Ishikawa (cell line): ENCODE data around the gene ARMC2.

Source experiments
- CEBPB ChIP-seq: IDR thresholded peaks from 2 replicates; pipeline ENCODE4 v1.6.1; 2012
- CREB1 ChIP-seq: IDR thresholded peaks from 2 replicates; pipeline ENCODE4 v1.6.1; 2012; ENCODE audit warnings: low read depth
- EGR1 ChIP-seq: IDR thresholded peaks from 2 replicates; pipeline ENCODE4 v1.6.1; 2012
- EP300 ChIP-seq: IDR thresholded peaks from 2 replicates; pipeline ENCODE4 v1.6.1; 2012; ENCODE audit warnings: borderline replicate concordance
- FOXM1 ChIP-seq: IDR thresholded peaks from 2 replicates; pipeline ENCODE4 v1.6.1; 2012; ENCODE audit warnings: low read depth, borderline replicate concordance
- NFIC ChIP-seq: IDR thresholded peaks from 2 replicates; pipeline ENCODE4 v1.6.1; 2012
- RAD21 ChIP-seq: IDR thresholded peaks from 2 replicates; pipeline ENCODE4 v1.6.1; 2012; ENCODE audit warnings: low read depth
- REST ChIP-seq: IDR thresholded peaks from 2 replicates; pipeline ENCODE4 v1.6.1; 2012; ENCODE audit warnings: low read depth, mild to moderate bottlenecking
- TAF1 ChIP-seq: IDR thresholded peaks from 2 replicates; pipeline ENCODE4 v1.6.1; 2012; ENCODE audit warnings: low read depth, mild to moderate bottlenecking
- TCF12 ChIP-seq: IDR thresholded peaks from 2 replicates; pipeline ENCODE4 v1.6.1; 2012; ENCODE audit warnings: low read depth
- TEAD4 ChIP-seq: IDR thresholded peaks from 2 replicates; pipeline ENCODE4 v1.6.1; 2012
- USF1 ChIP-seq: IDR thresholded peaks from 2 replicates; pipeline ENCODE4 v1.6.1; 2012
- YY1 ChIP-seq: IDR thresholded peaks from 2 replicates; pipeline ENCODE4 v1.6.1; 2012; ENCODE audit warnings: low read depth
- ZBTB7A ChIP-seq: IDR thresholded peaks from 2 replicates; pipeline ENCODE4 v1.6.1; 2012; ENCODE audit warnings: low read depth
- TF ChIP-seq, protein P1 (sequence below): IDR thresholded peaks from 2 replicates; pipeline ENCODE4 v1.6.1; 2012

ARMC2 gene

GRCh38 chr6:108805611-108806167 lies 42.5 kb upstream of the ARMC2 start:
- TF ChIP-seq TCF12: no peak
- no peak for TF ChIP-seq NFIC
- TF ChIP-seq FOXM1: no peak
- no peak for TF ChIP-seq EP300
- no peak for TF ChIP-seq RAD21
- TF ChIP-seq TEAD4: no peak
- no peak for TF ChIP-seq USF1
- no peak for TF ChIP-seq CREB1
- no peak for TF ChIP-seq TAF1
- no peak for TF ChIP-seq REST
- TF ChIP-seq YY1: no peak
- TF ChIP-seq ZBTB7A: no peak
- TF ChIP-seq CEBPB: no peak
- TF ChIP-seq, protein P1, sequence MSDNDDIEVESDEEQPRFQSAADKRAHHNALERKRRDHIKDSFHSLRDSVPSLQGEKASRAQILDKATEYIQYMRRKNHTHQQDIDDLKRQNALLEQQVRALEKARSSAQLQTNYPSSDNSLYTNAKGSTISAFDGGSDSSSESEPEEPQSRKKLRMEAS: no peak

DNA sequence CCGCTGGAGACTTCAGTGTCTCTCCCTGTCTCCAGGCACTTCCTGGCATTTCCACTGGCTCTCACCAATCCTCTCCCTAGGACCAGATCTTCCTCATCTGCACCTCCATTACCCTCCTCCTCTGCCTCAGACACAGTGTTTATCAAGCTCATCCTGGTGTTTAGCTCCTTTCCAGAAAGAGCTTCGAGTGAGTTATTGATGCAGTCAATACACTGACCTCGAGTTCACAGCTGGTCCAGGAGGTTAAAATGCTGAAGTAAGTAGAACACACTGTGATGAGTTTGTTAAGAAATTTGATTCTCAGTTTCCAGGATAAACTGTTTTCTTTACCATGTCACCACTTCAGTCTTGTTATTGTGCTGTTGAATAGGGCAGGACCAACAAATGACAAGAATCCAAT lies 42.1 kb upstream of the ARMC2 start:
- TF ChIP-seq, protein P1: no peak
- TF ChIP-seq CEBPB: no peak
- TF ChIP-seq REST: no peak
- TF ChIP-seq EGR1: no peak
- no peak for TF ChIP-seq USF1
- no peak for TF ChIP-seq RAD21
- no peak for TF ChIP-seq TEAD4
- no peak for TF ChIP-seq CREB1
- no peak for TF ChIP-seq EP300
- no peak for TF ChIP-seq ZBTB7A
- TF ChIP-seq NFIC: no peak
- TF ChIP-seq YY1: no peak
- no peak for TF ChIP-seq FOXM1
- no peak for TF ChIP-seq TAF1
- no peak for TF ChIP-seq TCF12

DNA sequence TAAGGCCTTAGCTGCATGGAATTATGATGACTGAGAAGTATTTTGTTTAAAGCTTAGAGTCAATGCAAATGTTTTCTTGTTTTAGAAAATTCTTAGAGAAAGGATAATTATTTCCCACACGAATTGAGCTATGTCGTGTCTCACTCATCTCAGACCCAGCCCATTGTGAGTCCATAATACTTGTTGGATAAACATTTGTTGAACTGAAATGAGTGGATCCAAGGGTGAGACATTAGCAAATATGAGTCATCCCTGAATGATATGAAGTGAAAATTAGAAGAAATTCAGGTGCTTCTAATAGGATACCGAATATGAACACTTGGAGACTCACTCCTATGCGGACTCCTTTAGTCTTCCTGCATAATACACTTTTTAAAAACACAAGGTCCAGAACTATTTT lies 41.6 kb upstream of the ARMC2 start:
- TF ChIP-seq TAF1: no peak
- no peak for TF ChIP-seq USF1
- TF ChIP-seq REST: no peak
- no peak for TF ChIP-seq TCF12
- no peak for TF ChIP-seq YY1
- no peak for TF ChIP-seq NFIC
- TF ChIP-seq EGR1: no peak
- no peak for TF ChIP-seq EP300
- no peak for TF ChIP-seq FOXM1

DNA sequence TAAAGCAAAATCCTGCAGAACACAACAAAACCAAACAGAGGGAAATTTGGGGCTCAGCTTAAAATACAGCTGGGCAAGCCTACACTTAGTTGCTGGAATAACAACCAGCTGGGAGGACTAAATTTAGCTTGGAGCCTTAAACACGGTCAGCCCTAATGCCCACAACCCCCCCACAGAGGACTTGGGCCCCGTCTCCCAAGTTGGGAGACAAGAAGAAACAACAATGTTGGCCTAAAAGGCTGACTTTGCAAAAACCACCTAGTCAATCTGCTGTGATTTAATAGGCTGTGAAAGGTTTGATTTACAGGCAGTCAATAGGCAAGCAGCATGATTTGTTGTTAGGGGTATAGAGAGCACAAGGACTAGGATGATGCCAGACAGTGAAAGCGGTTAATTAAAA lies 40.3 kb upstream of the ARMC2 start:
- TF ChIP-seq TCF12: no peak
- TF ChIP-seq NFIC: no peak
- TF ChIP-seq EGR1: no peak
- TF ChIP-seq REST: no peak
- no peak for TF ChIP-seq RAD21
- TF ChIP-seq FOXM1: no peak
- TF ChIP-seq TAF1: no peak
- TF ChIP-seq YY1: no peak
- TF ChIP-seq ZBTB7A: no peak
- TF ChIP-seq TEAD4: no peak
- TF ChIP-seq, protein P1: no peak
- TF ChIP-seq CEBPB: no peak
- no peak for TF ChIP-seq EP300
- TF ChIP-seq USF1: no peak
